Muscle layer of duodenum (tissue), 2 donors: Measurements from ENCODE around the gene ECHS1.

ENCODE experiments used
- H3K27ac ChIP-seq: one replicate; pipeline ENCODE4 v1.7.0; 2013; ENCODE audit warnings: mild to moderate bottlenecking, low read length
- H3K27me3 ChIP-seq: one replicate; pipeline ENCODE4 v1.7.0; 2013; ENCODE audit warnings: low read depth, mild to moderate bottlenecking, control low read depth, low read length
- H3K36me3 ChIP-seq, 2 donors: one replicate each; pipeline ENCODE4 v1.7.0; 2013; ENCODE audit warnings: low read length in 2 of 2, control low read depth in 1 of 2, mild to moderate bottlenecking in 1 of 2; ENCODE audit not compliant: insufficient read depth in 2 of 2, control insufficient read depth in 1 of 2
- H3K4me1 ChIP-seq, 2 donors: one replicate each; pipeline ENCODE4 v1.7.0; 2013; ENCODE audit warnings: low read length in 2 of 2, mild to moderate bottlenecking in 2 of 2, control low read depth in 1 of 2, moderate library complexity in 1 of 2; ENCODE audit not compliant: insufficient read depth in 2 of 2, control insufficient read depth in 1 of 2
- H3K4me3 ChIP-seq, 2 donors: one replicate each; pipeline ENCODE4 v1.7.0; 2013; ENCODE audit warnings: low read length in 2 of 2, low read depth in 1 of 2, mild to moderate bottlenecking in 1 of 2
- H3K9me3 ChIP-seq, 2 donors: one replicate each; pipeline ENCODE4 v1.7.0; 2013; ENCODE audit warnings: low read length in 2 of 2, control low read depth in 1 of 2, mild to moderate bottlenecking in 1 of 2; ENCODE audit not compliant: control insufficient read depth in 1 of 2
- donor health status: healthy.

ECHS1 gene

DNA sequence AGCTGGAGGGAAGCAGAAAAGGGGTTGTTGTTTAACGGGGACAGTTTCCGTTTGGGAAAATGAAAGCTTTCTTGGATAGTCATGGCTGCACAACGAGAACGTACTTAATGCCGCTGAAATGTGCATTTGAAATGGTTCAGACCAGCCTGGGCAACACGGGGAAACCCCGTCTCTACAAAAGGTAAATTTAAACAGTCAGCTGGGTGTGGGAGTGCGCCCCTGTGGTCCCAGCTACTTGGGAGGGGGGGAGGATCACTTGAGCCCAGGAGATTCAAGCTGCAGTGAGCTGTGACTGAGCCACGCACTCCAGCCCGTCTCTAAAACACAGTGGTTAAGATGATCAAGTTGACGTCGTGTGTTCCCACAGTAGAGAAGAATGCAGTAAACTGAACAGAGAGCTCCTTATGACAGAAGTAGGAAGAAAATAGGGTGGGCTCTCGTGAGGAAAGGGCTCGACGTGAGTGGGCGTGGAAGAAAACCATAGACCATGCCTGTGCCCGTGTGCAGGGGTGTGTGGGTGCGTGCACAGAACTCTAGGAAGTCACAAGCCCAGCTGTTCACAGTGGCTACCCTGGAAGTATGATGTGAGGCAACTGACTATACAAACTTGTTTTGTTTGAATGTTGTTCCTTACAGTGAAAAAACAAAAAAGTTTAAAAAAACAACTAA is 11.2 kb downstream of the ECHS1 start:
- peaks cover 0 to 9% of the 10 kb centered on the region in 2 donors for H3K4me1 ChIP-seq
- H3K36me3 ChIP-seq: peaks cover 30 to 56% of the 10 kb centered on the region in 2 donors

DNA sequence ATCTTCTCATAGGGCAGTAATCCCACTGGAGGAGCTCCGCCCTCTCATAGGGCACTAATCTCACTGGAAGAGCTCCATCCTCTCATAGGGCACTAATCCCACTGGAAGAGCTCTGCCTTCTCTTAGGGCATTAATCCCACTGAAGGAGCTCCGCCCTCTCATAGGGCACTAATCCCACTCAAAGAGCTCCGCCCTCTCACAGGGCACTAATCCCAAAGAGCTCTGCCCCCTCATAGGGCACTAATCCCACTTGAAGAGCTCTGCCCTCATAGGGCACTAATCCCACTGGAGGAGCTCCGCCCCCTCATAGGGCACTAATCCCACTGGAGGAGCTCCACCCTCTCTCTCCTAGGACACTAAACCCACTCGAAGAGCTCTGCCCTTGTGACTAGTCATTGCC is 11.9 kb downstream of the ECHS1 start:
- peaks cover 0 to 16% of the 10 kb centered on the region in 2 donors for H3K4me1 ChIP-seq
- peaks cover 26 to 49% of the 10 kb centered on the region in 2 donors for H3K36me3 ChIP-seq
- H3K4me3 ChIP-seq: no peak overlapping the region
- no peaks in the 10 kb centered on the region for H3K9me3 ChIP-seq
- no peaks in the 10 kb centered on the region for H3K27me3 ChIP-seq
- no peak overlapping the region for H3K27ac ChIP-seq

More for the DNA sequence above, 11.2 kb downstream of the ECHS1 start:
- Histone ChIP-seq H3K27me3 (no peaks in the 10 kb centered on the region), H3K9me3 (no peaks in the 10 kb centered on the region), H3K4me3 (no peak overlapping the region), H3K27ac (no peak overlapping the region)

DNA sequence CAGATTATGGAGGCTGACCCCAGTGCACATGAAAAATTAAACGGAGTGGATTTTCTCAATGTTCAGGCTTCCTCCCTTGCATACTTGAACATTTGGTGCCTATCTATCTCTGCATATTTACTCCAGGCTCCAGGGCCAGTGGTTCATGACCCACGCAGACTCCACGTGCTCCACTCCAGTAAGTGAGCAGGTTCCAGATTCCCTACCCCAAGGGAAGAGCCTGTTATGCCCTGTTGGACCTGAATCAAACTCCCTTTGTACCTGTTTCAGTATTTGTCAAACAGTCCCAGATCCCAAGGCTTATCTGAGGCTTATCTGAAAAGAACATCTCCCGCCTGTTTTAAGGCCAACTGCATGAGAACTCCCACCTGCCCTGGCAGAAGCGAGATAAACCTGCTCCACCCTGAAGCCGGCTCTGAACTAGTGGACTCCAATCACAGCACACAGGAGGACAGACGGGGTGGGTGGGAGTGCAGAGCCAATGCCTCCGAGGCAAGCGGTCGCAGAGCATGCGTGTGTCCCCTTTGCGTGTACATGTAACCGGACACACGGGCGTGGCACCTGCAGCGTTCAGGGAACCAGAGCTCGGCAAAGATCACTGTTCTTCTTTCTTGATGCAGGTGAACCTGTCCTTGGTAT is 13.1 kb downstream of the ECHS1 start:
- no peaks in the 10 kb centered on the region for H3K9me3 ChIP-seq
- peaks cover 14 to 38% of the 10 kb centered on the region in 2 donors for H3K36me3 ChIP-seq
- peaks cover 0 to 18% of the 10 kb centered on the region in 2 donors for H3K4me1 ChIP-seq
- H3K27ac ChIP-seq: no peak overlapping the region
- H3K4me3 ChIP-seq: no peak overlapping the region
- H3K27me3 ChIP-seq: no peaks in the 10 kb centered on the region

DNA sequence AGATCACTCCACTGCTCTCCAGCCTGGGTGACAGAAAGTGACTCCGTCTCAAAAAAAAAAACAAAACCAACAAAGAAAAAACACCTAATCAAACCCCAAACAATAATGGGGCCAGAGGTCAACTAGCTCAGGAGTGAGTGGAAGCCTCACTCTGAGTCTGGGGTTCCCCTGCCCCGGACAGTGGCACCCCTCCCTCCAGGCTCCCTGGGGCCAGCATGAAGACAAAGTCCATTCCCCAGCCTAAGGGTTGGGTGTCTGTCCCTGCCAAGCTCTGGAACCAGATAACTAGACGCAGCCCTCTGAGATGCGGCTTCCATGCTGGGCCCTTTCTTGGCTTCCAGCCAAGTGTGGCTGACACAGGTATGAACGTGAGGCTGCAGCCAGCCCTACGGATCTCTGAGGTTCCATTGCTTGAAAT is 13.6 kb downstream of the ECHS1 start:
- Histone ChIP-seq H3K27me3 (no peaks in the 10 kb centered on the region), H3K4me1 (peaks cover 0 to 18% of the 10 kb centered on the region in 2 donors), H3K4me3 (no peak overlapping the region), H3K9me3 (no peaks in the 10 kb centered on the region), H3K36me3 (peaks cover 10 to 32% of the 10 kb centered on the region in 2 donors), H3K27ac (no peak overlapping the region)

DNA sequence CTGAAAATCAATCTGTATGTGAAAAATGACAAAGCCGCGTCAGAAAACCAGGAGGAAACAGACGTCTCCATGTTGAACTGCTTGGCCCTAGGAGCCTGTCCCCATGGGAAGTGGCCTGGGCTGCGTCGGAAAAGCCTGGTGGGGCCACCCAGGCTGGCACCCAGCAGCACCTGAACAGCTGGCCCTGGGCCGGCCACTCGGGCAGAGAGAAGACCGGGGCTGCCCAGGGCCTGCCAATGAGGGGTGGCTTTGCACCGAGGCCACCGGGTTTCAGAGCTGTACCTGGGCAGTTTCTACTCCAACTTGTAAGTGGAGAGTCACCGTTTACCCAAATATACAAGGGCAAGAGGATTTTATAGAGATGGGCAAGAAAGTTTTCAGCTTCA is 14.2 kb downstream of the ECHS1 start:
- H3K27ac ChIP-seq: no peak overlapping the region
- peaks cover 6 to 27% of the 10 kb centered on the region in 2 donors for H3K36me3 ChIP-seq
- no peaks in the 10 kb centered on the region for H3K27me3 ChIP-seq
- H3K4me3 ChIP-seq: no peak overlapping the region
- H3K9me3 ChIP-seq: no peaks in the 10 kb centered on the region
- peaks cover 0 to 18% of the 10 kb centered on the region in 2 donors for H3K4me1 ChIP-seq

DNA sequence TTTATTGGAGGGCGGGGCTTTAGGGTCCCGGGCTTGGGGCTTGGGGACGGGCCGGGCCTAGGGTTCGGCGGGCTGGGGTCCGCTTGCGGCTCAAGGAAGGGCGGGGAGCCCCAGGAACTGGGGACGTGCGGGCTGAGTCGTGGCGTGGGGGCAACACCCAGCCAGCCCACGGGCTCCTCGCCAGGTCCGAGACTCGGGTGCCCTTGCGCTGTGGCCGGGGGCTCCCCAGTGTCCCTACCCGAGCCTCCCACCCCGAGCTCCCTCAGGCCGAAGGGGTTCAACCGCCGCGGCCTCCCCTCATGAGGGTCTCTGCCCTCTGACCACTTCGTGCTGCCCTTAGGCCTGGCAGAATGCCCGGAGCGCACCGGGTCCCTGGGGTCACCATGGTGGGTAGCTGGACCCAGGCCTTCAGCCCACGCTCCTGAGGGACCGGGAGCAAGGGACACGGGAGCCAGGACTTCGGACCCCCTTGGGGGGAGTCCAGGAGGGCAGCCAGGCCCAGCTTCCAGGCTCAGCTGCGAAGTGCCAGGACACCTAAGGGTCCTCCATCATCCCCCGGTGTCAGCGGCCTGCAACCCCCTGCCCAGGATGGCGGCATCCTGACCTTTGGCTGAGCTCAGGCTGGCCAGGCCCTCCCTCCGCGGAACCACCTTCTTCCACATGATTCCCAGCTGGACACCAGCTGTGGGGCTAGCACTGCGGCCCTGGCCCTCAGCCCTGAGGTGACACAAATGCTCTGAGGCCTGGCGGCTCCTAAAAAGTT is 14.8 kb downstream of the ECHS1 start:
- Histone ChIP-seq H3K36me3 (peaks cover 6 to 21% of the 10 kb centered on the region in 2 donors), H3K4me3 (no peak overlapping the region), H3K9me3 (no peaks in the 10 kb centered on the region), H3K4me1 (peaks cover 0 to 18% of the 10 kb centered on the region in 2 donors), H3K27me3 (no peaks in the 10 kb centered on the region), H3K27ac (no peak overlapping the region)

DNA sequence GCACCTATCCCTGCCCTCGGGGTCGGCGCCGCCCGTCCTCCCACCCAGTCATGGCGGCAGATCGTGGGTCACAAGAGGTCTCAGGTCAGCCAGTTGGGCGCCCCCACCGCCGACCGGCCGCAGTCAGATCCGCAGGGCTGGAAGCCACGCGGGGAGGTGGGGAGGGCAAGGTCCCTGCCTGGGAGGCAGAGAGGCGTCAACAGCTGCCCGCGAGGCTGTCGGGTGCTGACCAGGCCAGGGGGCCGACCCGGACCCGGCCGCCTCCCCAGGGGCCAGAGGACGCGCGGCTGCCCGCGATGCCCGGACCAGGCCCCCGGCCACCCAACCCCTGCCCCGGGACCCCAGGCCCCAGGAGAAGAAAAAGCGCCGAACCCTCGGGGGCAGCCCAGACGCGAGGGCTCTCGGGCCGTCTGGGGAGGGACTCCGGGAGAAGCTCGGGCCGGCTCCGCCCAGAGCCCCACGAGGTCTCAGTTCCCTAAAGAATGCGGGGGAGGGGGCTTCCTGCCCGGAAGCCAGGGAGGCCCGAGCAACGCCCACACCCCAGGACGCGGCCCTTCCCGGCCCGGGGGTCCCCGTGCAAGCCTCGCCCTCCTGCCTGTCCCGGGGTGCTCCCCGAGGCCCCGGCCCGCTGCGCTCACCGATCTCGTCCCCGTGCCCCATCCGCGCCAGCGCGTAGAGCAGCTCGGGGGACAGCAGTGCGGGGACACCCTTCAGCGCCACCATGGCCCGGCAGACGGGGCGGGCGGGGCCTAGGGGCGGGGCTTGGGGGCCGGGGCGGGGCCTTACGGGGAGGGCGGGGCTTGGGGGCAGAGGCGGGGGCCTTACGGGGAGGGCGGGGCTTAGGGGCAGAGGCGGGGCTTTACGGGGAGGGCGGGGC is 15.6 kb downstream of the ECHS1 start, which contains the start of gene FUOM:
Gene FUOM, minus strand, starts transcription at position 735 of the 877 bp plus-strand sequence. Its CDS starts 12 bp downstream, at position 723.
- Histone ChIP-seq H3K36me3 (peaks cover 6 to 13% of the 10 kb centered on the region in 2 donors), H3K4me3 (peak within 1 kb of the TSS; percentile 21 to 64), H3K27ac (no peak within 1 kb of the TSS), H3K27me3 (no peaks in the 10 kb centered on the region), H3K4me1 (peaks cover 0 to 18% of the 10 kb centered on the region in 2 donors), H3K9me3 (no peaks in the 10 kb centered on the region)

DNA sequence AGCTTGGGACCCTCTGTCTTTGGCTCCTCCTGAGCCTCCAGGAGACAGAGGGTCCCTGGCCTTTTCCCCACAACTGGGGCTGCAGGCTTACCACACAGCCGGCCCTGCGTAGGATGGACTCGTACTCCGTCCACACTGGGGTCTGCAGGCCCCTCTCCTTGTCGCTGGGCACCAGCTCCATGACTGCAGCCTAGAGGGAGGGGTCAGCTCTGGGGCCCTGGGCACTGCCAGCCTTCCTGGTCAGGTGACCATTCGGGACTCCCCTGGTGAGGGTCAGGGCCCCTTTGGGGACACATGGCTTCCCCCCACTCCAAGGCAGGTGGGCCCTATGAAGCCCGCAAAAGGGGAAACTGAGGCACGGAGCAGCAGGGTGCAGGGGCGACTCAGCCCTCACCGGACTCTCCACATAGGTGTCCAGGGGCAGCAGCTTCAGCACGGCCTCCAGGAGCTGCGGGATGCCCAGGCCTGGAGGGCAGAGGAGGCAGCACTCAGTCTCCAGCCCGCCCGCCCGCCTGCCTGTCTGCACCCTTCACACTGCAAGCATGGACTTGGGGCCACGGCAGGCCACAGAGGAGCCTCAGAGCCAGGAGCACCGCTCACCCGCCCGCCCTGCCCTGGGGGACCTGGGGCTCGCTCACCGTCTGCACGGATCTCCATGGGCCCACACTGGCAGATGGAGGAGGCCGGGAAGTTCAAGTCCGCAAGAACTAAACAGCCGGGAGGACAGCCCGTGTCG is 16.4 kb downstream of the ECHS1 start:
- Histone ChIP-seq H3K4me3 (peak overlapping the region; percentile 21 to 64), H3K27ac (no peak overlapping the region), H3K9me3 (no peaks in the 10 kb centered on the region), H3K4me1 (peaks cover 0 to 18% of the 10 kb centered on the region in 2 donors), H3K27me3 (no peaks in the 10 kb centered on the region), H3K36me3 (peaks cover 0 to 5% of the 10 kb centered on the region in 2 donors)

DNA sequence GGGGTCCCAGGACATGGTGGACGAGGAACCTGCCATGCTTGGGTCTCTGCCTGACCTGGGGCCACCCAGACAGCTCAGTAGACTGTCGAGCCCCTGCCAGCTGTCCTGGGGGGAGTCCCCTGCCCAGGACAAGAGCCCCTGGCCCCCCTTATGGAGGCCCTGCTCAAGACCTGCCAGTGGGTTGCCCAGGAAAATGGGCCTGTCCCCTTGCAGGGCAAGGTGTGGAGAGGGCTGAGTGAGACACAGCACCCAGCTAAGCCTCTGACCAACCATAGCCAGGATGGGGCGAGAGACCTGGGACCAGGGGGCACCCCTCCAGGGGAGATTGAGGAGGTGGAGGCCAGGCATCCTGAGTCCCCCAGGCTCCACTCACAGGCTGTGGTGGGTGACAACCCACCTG is 17.2 kb downstream of the ECHS1 start:
- Histone ChIP-seq H3K36me3 (no peaks in the 10 kb centered on the region), H3K4me1 (peaks cover 0 to 18% of the 10 kb centered on the region in 2 donors), H3K4me3 (no peak overlapping the region), H3K9me3 (no peaks in the 10 kb centered on the region), H3K27ac (no peak overlapping the region), H3K27me3 (no peaks in the 10 kb centered on the region)

DNA sequence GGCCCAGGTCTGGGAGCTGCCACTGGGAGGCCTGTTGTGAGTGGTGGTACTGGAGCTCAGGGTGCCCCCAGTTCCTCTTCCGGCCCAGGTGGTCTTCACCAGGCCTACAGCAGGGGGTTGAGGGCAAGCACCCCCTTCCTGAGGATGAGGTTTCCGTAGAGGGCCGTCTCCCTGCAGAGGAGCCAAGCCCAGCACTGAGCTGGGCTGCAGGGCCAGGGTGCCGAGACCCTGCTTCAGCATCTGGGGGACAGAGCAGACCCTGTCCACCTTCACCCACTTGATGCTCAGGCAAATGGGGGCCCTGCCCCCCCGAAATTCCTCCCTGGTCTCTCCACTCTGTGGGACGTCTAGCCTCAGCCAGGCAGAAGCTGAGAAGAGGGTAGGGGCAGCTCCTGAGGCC is 17.9 kb downstream of the ECHS1 start:
- H3K27me3 ChIP-seq: no peaks in the 10 kb centered on the region
- H3K27ac ChIP-seq: no peak overlapping the region
- peaks cover 0 to 18% of the 10 kb centered on the region in 2 donors for H3K4me1 ChIP-seq

More for the DNA sequence above, 17.9 kb downstream of the ECHS1 start:
- Histone ChIP-seq H3K36me3 (no peaks in the 10 kb centered on the region), H3K4me3 (no peak overlapping the region), H3K9me3 (no peaks in the 10 kb centered on the region)
